Panc1 (cell line): ENCODE results near the gene RAB12. TPM values are rescaled to one million over a fixed set of nuclear protein-coding genes. Genes with fewer than 3 reads are reported as not detected.

ENCODE experiments used
- ATAC-seq: fragments of 200-7000 bp; cut with Tn5 transposase; 2 replicates; pipeline ENCODE4 v1.9.1; 2020; ENCODE audit warnings: mild to moderate bottlenecking, moderate library complexity
- BruUV-seq: library from RNA; stranded (reverse); fragments of 400-500 nt; replicated peaks from 2 replicates; lab custom pipeline; 2021; lab: Mats Ljungman, UMichigan
- CTCF ChIA-PET: fragments of 300-600 bp; sonication (Branson Sonifier 250); formaldehyde crosslinking; loops from one replicate; lab custom pipeline; 2022; ENCODE audit warnings: antibody characterized with exemption; lab: Charles Lee
- POLR2A ChIA-PET: fragments of 300-600 bp; sonication (Branson Sonifier 250); formaldehyde crosslinking; loops from one replicate; lab custom pipeline; 2022; ENCODE audit warnings: antibody characterized with exemption; lab: Charles Lee
- DNase-seq: peaks from one replicate; pipeline ENCODE4 v3.0.0-alpha.2; 2010; ENCODE audit warnings: low read depth, low spot score
- H3K27ac ChIP-seq: 2 replicates; pipeline ENCODE4 v1.5.1; 2011; ENCODE audit warnings: mild to moderate bottlenecking, low read length, inconsistent platforms
- H3K27me3 ChIP-seq: fragments of 200-500 bp; sonication (Bioruptor generic); 2 replicates; pipeline ENCODE4 v1.6.0; 2014; ENCODE audit warnings: low read length, inconsistent platforms; ENCODE audit not compliant: control insufficient read depth, insufficient read depth
- H3K36me3 ChIP-seq: fragments of 200-500 bp; sonication (Bioruptor generic); 2 replicates; pipeline ENCODE4 v1.5.1; 2014; ENCODE audit warnings: inconsistent platforms, mild to moderate bottlenecking, low read length, moderate library complexity; ENCODE audit not compliant: control insufficient read depth, insufficient read depth
- H3K4me1 ChIP-seq: 2 replicates; pipeline ENCODE4 v1.5.1; 2011; ENCODE audit warnings: inconsistent platforms, mild to moderate bottlenecking, low read length, moderate library complexity; ENCODE audit not compliant: control insufficient read depth, insufficient read depth
- H3K4me3 ChIP-seq, 2 experiments: 2 replicates each; pipeline ENCODE4 v1.5.1; 2011 to 2012; ENCODE audit warnings: low read depth in 2 of 2, low read length in 2 of 2, mild to moderate bottlenecking in 2 of 2, inconsistent platforms in 1 of 2, moderate library complexity in 1 of 2
- H3K9me3 ChIP-seq: fragments of 200-500 bp; sonication (Bioruptor generic); 2 replicates; pipeline ENCODE4 v1.5.1; 2014; ENCODE audit warnings: low read depth, mild to moderate bottlenecking, inconsistent platforms, low read length, moderate library complexity; ENCODE audit not compliant: control insufficient read depth, insufficient read depth
- POLR2AphosphoS5 ChIP-seq: IDR thresholded peaks from 2 replicates; pipeline ENCODE4 v1.6.1; 2012; ENCODE audit warnings: mild to moderate bottlenecking, low read depth, low read length, moderate library complexity
- SIN3A ChIP-seq: IDR thresholded peaks from 2 replicates; pipeline ENCODE4 v1.6.1; 2012; ENCODE audit warnings: low read depth, mild to moderate bottlenecking, low read length, moderate library complexity, borderline replicate concordance; ENCODE audit not compliant: insufficient read depth
- TCF7L2 ChIP-seq: IDR thresholded peaks from 2 replicates; pipeline ENCODE4 v1.6.1; 2011; ENCODE audit warnings: mild to moderate bottlenecking, low read depth, low read length, inconsistent platforms
- in situ Hi-C: cut with HindIII; loops from 2 replicates; pipeline ENCODE4 v1.10.0; 2016; ENCODE audit warnings: low sequenced_read_pairs, low pct_unique_long_range_greater_than_20kb
- intact Hi-C: fragments of 100-400 bp; cut with micrococcal nuclease; formaldehyde crosslinking; loops from one replicate; pipeline ENCODE4 v1.10.0; 2022; ENCODE audit not compliant: unreplicated experiment
- total RNA-seq: library from RNA; stranded (reverse); gene quantifications from one replicate; pipeline ENCODE4 v1.2.1, GENCODE V29; 2021; ENCODE audit not compliant: unreplicated experiment
- TF ChIP-seq, protein P1 (sequence below), 2 experiments: IDR thresholded peaks; 2 replicates each; pipeline ENCODE4 v1.6.1; 2011 to 2012; ENCODE audit warnings: low read depth in 2 of 2, control low read depth in 1 of 2, low read length in 1 of 2, mild to moderate bottlenecking in 1 of 2, moderate library complexity in 1 of 2; ENCODE audit not compliant: insufficient read depth in 1 of 2
- TF ChIP-seq, protein P2 (sequence below): fragments of 450-650 bp; IDR thresholded peaks from 2 replicates; pipeline ENCODE4 v1.5.1; 2017; ENCODE audit warnings: mild to moderate bottlenecking

Gene RAB12
- total RNA-seq, 1 experiment from 2014 or later, result 35.7 TPM

DNA sequence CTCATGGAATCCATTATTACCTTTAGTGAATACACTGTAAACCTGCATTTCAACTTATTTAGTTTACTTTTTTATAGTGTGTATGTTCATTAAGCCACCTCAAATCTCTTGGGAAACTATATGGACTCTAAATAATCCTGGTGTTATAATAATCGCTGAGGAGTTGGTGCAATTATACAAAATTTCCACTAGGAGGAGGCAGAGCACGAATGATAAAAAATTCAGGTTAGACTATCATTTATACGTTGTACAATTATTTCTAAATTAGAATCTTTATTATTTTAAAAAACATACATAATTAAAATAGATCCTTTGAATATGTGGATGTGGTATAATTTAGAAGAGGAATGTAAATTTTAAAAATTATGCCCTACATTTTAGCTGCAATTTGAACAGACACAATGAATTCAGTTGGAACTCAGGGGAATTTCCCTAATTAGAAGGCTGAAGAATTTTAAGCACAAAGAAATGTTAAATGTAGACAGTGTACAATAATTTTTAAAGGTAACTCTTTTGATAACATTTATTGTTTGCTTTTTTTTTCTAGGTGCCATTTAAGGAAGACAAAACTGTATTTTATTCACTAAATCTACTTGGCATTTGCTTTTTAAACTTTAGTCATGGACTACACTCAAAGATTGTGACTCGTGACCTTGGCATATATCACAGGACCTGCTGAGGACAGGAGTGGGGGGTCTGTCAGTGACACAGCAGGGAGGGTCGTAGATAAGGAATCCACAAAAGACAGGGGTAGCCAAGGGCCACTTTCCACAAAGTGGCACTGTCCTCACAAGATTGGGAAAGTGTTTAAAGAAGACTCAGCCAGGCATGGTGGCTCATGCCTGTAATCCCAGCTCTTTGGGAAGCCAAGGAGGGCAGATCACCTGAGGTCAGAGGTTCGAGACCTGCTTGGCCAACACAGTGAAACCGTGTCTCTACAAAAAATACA is 45.5 kb downstream of the RAB12 start:
- Histone ChIP-seq H3K27me3 (no peaks in the 10 kb centered on the region), H3K4me1 (peaks cover 3% of the 10 kb centered on the region; the same call in 1 of the 2 replicates), H3K36me3 (no peaks in the 10 kb centered on the region), H3K27ac (no peak overlapping the region; the same call in 1 of the 2 replicates), H3K9me3 (no peaks in the 10 kb centered on the region), H3K4me3 (no peak overlapping the region)
- ATAC-seq (peak; percentile 59; the same call in 1 of the 2 replicates), DNase-seq (no peak)
- intact Hi-C loops (loop anchor here (2.0 kb wide), 1 partner anchor 334 kb away; no protein-coding TSS in a partner anchor), in situ Hi-C loops (no loop called here)
- BruUV-seq, result no TSS peak
- POLR2A ChIA-PET, result interaction anchor here (0.6 kb wide), 1 partner anchor 212 kb away, joined by 6 read pairs; no protein-coding TSS in a partner anchor
- TF ChIP-seq, protein P1, sequence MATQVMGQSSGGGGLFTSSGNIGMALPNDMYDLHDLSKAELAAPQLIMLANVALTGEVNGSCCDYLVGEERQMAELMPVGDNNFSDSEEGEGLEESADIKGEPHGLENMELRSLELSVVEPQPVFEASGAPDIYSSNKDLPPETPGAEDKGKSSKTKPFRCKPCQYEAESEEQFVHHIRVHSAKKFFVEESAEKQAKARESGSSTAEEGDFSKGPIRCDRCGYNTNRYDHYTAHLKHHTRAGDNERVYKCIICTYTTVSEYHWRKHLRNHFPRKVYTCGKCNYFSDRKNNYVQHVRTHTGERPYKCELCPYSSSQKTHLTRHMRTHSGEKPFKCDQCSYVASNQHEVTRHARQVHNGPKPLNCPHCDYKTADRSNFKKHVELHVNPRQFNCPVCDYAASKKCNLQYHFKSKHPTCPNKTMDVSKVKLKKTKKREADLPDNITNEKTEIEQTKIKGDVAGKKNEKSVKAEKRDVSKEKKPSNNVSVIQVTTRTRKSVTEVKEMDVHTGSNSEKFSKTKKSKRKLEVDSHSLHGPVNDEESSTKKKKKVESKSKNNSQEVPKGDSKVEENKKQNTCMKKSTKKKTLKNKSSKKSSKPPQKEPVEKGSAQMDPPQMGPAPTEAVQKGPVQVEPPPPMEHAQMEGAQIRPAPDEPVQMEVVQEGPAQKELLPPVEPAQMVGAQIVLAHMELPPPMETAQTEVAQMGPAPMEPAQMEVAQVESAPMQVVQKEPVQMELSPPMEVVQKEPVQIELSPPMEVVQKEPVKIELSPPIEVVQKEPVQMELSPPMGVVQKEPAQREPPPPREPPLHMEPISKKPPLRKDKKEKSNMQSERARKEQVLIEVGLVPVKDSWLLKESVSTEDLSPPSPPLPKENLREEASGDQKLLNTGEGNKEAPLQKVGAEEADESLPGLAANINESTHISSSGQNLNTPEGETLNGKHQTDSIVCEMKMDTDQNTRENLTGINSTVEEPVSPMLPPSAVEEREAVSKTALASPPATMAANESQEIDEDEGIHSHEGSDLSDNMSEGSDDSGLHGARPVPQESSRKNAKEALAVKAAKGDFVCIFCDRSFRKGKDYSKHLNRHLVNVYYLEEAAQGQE (IDR thresholded peaks at IDR 0.05; ENCODE audit: insufficient read depth in 1 of 2, low read depth in 2 of 2, low read length in 1 of 2), result no peak
- TF ChIP-seq, protein P2, sequence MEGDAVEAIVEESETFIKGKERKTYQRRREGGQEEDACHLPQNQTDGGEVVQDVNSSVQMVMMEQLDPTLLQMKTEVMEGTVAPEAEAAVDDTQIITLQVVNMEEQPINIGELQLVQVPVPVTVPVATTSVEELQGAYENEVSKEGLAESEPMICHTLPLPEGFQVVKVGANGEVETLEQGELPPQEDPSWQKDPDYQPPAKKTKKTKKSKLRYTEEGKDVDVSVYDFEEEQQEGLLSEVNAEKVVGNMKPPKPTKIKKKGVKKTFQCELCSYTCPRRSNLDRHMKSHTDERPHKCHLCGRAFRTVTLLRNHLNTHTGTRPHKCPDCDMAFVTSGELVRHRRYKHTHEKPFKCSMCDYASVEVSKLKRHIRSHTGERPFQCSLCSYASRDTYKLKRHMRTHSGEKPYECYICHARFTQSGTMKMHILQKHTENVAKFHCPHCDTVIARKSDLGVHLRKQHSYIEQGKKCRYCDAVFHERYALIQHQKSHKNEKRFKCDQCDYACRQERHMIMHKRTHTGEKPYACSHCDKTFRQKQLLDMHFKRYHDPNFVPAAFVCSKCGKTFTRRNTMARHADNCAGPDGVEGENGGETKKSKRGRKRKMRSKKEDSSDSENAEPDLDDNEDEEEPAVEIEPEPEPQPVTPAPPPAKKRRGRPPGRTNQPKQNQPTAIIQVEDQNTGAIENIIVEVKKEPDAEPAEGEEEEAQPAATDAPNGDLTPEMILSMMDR, result peak; percentile 73; the same call in 1 of the 2 replicates
- CTCF ChIA-PET, result interaction anchor here (0.7 kb wide), 1 partner anchor 327 kb away, joined by 3 read pairs; no protein-coding TSS in a partner anchor

DNA sequence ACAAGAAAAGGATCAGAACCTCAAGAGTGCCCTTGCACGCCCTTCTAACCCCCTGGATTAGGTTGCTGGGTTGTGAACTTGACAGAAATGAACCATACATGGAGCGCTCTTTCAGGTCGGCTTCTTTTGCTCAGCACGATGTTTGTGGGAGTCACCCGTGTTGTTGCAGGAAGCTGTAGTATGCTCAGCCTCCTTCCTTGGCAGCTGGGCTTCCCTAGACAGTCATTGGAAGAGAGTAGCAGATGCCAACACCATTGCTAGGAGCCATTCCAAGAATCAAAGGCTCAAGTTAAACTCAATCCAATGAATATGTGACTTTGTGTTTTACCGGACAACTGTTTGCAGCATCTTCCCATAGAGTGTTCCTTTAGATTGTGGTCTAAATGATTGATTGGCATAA is 47.0 kb downstream of the RAB12 start:
- Histone ChIP-seq H3K36me3 (no peaks in the 10 kb centered on the region), H3K9me3 (no peaks in the 10 kb centered on the region), H3K27ac (no peak overlapping the region), H3K4me1 (peaks cover 3% of the 10 kb centered on the region; the same call in 1 of the 2 replicates), H3K27me3 (no peaks in the 10 kb centered on the region), H3K4me3 (no peak overlapping the region)
- ChIA-PET CTCF (no interaction called here), POLR2A (no interaction called here)
- DNase-seq (no peak), ATAC-seq (no peak)
- BruUV-seq, result no TSS peak
- intact Hi-C loops (no loop called here), in situ Hi-C loops (no loop called here)
- TF ChIP-seq, protein P2, result no peak
- TF ChIP-seq, protein P1 (IDR thresholded peaks at IDR 0.05; ENCODE audit: insufficient read depth in 1 of 2, low read depth in 2 of 2, low read length in 1 of 2), result no peak
- TF ChIP-seq TCF7L2 (no peak), POLR2AphosphoS5 (no peak), SIN3A (no peak)
